Nephron progenitor cell (in vitro differentiated cells): ENCODE data around the gene ANO6.

Experiments used
- DNase-seq: peaks from one replicate; pipeline ENCODE4 v3.0.0; 2021
- H3K27ac Mint-ChIP-seq: 2 replicates; pipeline ENCODE4 v1.8.0; 2021; ENCODE audit warnings: mild to moderate bottlenecking, moderate library complexity, mixed read lengths
- H3K27me3 Mint-ChIP-seq: 2 replicates; pipeline ENCODE4 v1.8.0; 2021; ENCODE audit warnings: mild to moderate bottlenecking, low read depth, mixed read lengths; ENCODE audit not compliant: poor library complexity
- H3K36me3 Mint-ChIP-seq: 2 replicates; pipeline ENCODE4 v1.8.0; 2021; ENCODE audit warnings: low read depth, mixed read lengths
- H3K4me1 Mint-ChIP-seq: 2 replicates; pipeline ENCODE4 v1.8.0; 2021; ENCODE audit warnings: mixed read lengths
- H3K4me3 Mint-ChIP-seq: 2 replicates; pipeline ENCODE4 v1.8.0; 2021; ENCODE audit warnings: mild to moderate bottlenecking, moderate library complexity, mixed read lengths
- H3K9me3 Mint-ChIP-seq: 2 replicates; pipeline ENCODE4 v1.8.0; 2021; ENCODE audit warnings: mild to moderate bottlenecking, moderate library complexity, mixed read lengths
- TF ChIP-seq, protein P1 (sequence below): fragments of 200-600 bp; sonication (generic); IDR thresholded peaks from 2 replicates; pipeline ENCODE4 v1.5.0; 2021; ENCODE audit warnings: antibody characterized with exemption

Gene ANO6

DNA sequence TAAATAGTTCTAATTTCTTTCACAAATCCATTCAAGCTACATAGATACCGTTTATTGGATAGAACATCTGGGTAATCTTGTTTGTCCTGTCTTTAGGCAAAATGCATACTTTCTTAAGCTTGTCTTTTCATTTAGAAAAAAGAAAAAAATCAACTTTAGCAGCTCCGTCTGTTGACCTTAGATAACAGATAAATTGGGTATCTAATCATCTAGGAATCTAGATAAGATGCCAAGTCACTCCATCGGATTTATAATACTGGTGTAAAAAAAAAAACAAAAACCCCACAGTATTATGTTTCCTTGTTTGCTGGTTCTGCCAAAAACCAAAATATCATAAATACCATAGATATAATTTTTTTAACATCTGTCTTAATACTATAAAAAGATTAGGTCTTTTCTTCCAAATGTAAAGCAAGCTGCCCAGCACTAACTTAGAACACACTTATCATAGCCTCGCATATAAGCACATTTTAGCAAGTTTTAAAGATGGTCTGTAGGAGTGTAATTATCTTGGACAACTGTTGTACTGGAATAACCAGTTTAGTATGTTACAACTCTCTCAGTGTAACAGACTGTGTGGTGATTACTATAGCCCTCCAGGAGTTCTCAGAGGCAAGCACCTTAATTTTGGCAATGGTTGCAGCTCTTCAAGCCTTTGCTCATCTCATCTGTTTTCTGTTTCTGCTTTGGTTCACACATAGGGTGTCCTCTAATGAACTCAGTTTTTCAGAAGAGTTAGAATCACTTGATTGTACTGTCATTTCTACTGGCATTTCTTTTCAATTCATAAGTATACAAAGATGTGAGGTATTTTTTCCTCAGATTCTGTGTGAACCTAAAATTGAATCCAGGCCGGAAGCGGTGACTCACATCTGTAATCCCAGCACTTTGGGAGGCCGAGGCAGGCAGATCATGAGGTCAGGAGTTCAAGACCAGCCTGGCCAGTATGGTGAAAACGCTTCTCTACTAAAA, 83.1 kb downstream of the ANO6 start:
- Mint-ChIP-seq H3K4me1 (peaks cover 16% of the 10 kb centered on the region), H3K27ac (no peak overlapping the region), H3K9me3 (no peaks in the 10 kb centered on the region), H3K4me3 (no peak overlapping the region), H3K36me3 (peaks cover 3% of the 10 kb centered on the region), H3K27me3 (no peaks in the 10 kb centered on the region)
- TF ChIP-seq, protein P1, sequence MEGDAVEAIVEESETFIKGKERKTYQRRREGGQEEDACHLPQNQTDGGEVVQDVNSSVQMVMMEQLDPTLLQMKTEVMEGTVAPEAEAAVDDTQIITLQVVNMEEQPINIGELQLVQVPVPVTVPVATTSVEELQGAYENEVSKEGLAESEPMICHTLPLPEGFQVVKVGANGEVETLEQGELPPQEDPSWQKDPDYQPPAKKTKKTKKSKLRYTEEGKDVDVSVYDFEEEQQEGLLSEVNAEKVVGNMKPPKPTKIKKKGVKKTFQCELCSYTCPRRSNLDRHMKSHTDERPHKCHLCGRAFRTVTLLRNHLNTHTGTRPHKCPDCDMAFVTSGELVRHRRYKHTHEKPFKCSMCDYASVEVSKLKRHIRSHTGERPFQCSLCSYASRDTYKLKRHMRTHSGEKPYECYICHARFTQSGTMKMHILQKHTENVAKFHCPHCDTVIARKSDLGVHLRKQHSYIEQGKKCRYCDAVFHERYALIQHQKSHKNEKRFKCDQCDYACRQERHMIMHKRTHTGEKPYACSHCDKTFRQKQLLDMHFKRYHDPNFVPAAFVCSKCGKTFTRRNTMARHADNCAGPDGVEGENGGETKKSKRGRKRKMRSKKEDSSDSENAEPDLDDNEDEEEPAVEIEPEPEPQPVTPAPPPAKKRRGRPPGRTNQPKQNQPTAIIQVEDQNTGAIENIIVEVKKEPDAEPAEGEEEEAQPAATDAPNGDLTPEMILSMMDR = no peak
- DNase-seq = no peak

DNA sequence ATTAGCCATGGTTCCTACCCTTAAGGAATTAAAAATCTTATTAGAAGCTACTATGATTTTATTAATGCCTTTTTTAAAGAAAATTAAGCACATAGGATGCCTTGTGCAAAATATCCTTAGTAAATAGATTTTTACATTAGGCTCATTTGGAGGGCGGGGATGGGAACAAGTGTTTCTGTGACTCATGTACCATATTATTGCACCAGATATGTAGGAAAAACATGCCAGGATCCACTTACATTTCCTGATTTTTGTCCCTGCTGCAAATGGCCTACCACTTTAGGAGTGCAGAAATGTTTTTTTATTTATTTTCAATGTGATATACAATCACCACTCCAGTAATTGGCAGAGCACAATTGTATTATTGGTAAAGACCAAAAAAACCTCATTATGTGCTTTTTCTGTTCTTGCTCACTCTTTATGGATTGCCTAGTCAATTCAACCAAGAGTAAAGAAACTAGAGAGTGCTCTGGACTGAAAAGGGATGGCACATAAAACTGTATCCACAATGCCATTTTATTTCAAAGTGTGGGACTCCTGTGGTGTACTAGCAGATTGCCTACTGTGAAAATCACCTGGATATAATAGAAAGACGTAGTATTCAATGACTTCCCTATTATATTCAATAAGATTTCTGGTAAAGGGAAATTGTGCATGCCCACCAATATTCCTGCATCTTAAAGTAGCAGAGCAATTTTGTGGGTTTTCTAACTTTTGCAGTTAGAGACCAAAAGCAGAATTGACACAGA, 86.9 kb downstream of the ANO6 start:
- TF ChIP-seq, protein P1 = no peak
- Mint-ChIP-seq H3K4me3 (no peak overlapping the region), H3K27ac (no peak overlapping the region), H3K4me1 (peaks cover 16% of the 10 kb centered on the region), H3K9me3 (no peaks in the 10 kb centered on the region), H3K36me3 (peaks cover 20% of the 10 kb centered on the region), H3K27me3 (no peaks in the 10 kb centered on the region)
- DNase-seq = no peak

DNA sequence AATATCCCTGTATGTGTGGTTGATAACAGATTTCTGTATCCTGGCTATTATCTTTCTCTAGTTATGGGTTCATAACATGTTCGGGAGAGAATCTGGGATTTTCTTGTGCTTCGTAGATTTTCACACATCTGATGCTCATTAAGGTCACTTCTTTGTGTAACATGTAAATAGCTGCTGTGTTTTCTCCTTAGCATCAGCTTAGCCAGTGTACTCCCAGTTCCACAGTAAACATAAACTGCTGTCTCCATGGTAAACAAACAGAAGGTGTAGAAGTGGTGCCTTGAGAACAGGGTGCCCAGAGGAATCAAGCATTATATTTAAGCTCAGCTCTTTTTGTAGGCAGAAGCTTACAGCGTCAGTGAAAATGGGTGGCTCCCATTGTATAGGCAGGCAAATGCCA, 88.0 kb downstream of the ANO6 start:
- peaks cover 20% of the 10 kb centered on the region for H3K36me3 Mint-ChIP-seq
- peak overlapping the region; percentile 53 for H3K27ac Mint-ChIP-seq
- no peak overlapping the region for H3K4me3 Mint-ChIP-seq
- TF ChIP-seq, protein P1 = no peak
- no peaks in the 10 kb centered on the region for H3K9me3 Mint-ChIP-seq
- peaks cover 5% of the 10 kb centered on the region for H3K4me1 Mint-ChIP-seq
- no peak for DNase-seq
- H3K27me3 Mint-ChIP-seq = no peaks in the 10 kb centered on the region

DNA sequence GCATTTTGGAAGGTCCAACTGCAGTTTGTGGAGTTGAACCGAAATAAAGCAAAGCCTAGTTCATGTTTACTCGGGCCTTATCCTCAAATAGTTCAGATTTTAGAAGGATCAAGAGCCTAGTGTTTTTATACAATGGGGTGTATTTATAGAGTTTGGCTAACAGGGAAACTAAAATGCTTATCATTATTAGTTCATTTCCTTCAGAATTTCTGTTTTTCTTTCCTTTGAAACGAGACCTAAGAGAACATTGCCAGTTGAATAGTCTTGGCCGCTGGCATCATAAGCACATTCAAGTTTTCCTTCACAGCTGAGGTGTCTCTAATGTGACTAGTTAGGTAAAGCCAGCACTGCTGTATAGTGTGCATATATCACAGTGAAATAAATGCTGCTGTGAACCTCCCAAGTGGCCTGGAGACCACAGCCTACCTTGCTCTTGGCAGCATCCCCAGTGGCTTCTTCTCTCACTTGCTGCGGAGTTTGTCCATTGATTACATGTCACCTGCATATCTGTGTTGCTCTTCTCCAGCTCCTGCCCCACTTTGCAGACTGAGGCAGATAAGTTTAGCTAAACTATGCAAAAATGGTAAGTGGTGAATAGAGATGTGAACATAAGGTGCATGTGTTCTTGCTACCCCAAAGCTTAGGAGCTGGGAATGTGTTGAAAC, 88.8 kb downstream of the ANO6 start:
- Mint-ChIP-seq H3K4me3 (no peak overlapping the region), H3K27me3 (no peaks in the 10 kb centered on the region), H3K4me1 (no peaks in the 10 kb centered on the region), H3K27ac (no peak overlapping the region), H3K9me3 (no peaks in the 10 kb centered on the region), H3K36me3 (peaks cover 20% of the 10 kb centered on the region)
- TF ChIP-seq, protein P1 = no peak
- DNase-seq = no peak

DNA sequence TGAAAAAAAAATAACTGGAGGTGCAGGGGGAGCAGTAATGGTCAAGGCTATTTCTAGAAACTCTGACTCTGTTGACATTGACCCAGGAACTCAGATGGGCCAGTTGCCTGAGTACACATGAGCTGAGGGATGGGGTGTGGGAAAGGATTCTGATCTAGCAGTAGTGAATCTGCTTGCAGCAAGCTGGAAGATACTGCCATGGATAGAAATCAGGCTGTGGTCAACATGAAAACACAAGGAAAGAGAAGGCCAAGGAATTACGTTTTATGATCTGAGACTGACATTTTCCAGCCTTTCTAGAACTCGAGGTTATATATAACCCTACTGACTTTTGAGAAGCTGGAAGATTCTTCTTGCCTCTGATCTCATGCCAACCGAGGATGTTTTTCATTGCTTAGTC, 90.0 kb downstream of the ANO6 start:
- H3K27me3 Mint-ChIP-seq = no peaks in the 10 kb centered on the region
- no peaks in the 10 kb centered on the region for H3K4me1 Mint-ChIP-seq
- H3K27ac Mint-ChIP-seq = no peak overlapping the region
- no peaks in the 10 kb centered on the region for H3K9me3 Mint-ChIP-seq
- no peak overlapping the region for H3K4me3 Mint-ChIP-seq
- no peak for DNase-seq
- H3K36me3 Mint-ChIP-seq = peaks cover 20% of the 10 kb centered on the region
- TF ChIP-seq, protein P1 = no peak
